NCI-H2081 (cell line): ENCODE measurements around the gene ATP2B1.

Source experiments
- DNase-seq, 2 experiments: peaks; one replicate each; lab custom pipeline; 2025; lab: John Stamatoyannopoulos, UW

ATP2B1 gene

DNA sequence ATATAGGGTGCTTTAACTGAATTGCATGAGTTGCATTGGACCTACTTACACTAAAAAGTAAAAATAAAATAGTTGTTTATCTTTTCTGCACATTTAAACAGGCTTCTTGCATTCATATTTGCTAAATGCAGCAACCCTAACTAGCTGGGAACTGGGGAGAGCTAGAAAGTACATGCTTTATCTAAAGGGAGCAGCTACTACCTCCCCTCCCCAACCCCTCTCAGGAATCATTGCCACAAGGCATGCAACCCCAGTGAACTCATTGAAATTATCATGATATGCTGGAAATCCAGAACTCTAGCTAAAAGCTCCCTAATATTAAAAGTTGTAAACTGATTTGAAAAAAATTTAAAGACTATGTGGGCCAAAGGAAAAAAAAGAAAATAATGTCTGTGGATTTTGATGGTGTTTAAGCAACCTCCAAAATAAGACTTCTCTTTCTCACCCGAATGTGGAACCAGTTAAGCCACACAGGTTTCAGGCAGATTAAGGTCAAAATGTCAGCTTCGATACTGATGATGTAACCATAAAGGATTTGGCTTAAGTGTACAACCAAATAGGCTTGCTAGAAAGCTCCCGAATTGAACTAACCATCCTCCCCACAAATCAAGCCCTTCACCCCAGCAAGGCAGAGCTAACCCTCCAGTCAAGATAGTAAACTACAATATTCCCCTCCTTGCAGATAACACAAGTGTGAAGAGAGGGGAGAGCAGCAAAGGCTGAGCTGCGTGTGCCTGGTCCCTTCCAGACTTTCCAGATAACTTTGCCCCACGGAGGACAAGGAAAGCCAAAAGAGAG lies 169.0 kb downstream of the ATP2B1 start:
- DNase-seq, result no peak

DNA sequence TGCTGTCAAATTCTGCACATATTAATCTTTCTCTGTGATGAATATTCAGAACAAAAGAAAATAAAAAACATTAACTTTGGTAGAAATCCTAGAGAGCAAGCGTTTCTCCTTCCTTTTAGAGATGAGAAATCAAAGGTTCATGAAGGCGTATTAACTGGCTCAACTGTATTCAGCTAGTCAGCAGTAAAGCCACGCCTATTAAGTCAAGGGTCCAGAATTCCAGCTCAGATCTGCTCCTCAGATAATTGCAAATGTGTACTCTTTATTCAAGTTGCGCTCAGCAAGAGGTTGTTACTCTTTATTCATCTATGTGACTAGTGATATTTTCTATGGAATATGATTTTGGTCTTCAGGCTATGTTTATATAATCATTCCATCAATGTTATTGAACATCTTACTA lies 169.7 kb downstream of the ATP2B1 start:
- no peak for DNase-seq
